NB4 (cell line): ENCODE measurements around the gene RABL6.
"Not testable (repeated sequence)": the region's sequence is repeated elsewhere in the genome, so short reads cannot be mapped to it uniquely, and the experiment has no call there.

ENCODE experiments used
- DNase-seq: peaks from one replicate; pipeline ENCODE4 v3.0.0; 2010; ENCODE audit warnings: low read depth
- H3K4me3 ChIP-seq: one replicate; pipeline ENCODE4 v1.5.1; 2011; ENCODE audit warnings: mild to moderate bottlenecking, low read depth, low read length, moderate library complexity
- CTCF ChIP-seq: IDR thresholded peaks from one replicate; pipeline ENCODE4 v1.5.1; 2012; ENCODE audit warnings: low read depth, low read length
- MYC ChIP-seq: IDR thresholded peaks from 2 replicates; pipeline ENCODE4 v1.6.1; 2011; ENCODE audit warnings: low read depth, low read length
- POLR2A ChIP-seq: IDR thresholded peaks from 2 replicates; pipeline ENCODE4 v1.6.1; 2011; ENCODE audit warnings: mild to moderate bottlenecking; ENCODE audit not compliant: insufficient read length; ENCODE audit errors: extremely low read depth
- TF ChIP-seq, protein P1 (sequence below): IDR thresholded peaks from 2 replicates; pipeline ENCODE4 v1.6.1; 2011; ENCODE audit warnings: low read depth, low read length

The RABL6 gene

GRCh38 chr9:136802321-136802720 lies 5.4 kb upstream of the RABL6 start:
- TF ChIP-seq CTCF: no peak
- TF ChIP-seq POLR2A: no peak
- no peak for TF ChIP-seq MYC
- TF ChIP-seq, protein P1, sequence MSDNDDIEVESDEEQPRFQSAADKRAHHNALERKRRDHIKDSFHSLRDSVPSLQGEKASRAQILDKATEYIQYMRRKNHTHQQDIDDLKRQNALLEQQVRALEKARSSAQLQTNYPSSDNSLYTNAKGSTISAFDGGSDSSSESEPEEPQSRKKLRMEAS: no peak
- no peak overlapping the region for H3K4me3 ChIP-seq
- DNase-seq: no peak

DNA sequence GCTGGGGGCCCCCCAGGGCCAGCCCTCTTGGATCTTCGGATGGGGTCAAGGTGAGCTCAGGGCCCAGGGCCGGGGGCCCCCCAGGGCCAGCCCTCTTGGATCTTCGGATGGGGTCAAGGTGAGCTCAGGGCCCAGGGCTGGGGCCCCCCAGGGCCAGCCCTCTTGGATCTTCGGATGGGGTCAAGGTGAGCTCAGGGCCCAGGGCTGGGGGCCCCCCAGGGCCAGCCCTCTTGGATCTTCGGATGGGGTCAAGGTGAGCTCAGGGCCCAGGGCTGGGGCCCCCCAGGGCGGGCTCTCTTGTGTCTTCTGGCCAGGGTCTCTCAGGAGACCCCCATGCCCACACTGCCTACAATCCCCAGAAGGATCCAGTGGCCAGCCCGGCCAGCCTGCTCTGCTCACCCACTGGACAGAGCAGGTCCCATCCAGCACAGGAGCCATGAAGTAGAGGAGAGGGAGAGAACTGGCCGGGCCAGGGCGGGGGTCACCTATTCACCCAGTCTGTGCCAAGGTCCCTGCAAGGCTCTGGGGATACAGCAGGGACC lies 4.7 kb upstream of the RABL6 start:
- DNase-seq, H3K4me3 ChIP-seq: not testable (repeated sequence)

DNA sequence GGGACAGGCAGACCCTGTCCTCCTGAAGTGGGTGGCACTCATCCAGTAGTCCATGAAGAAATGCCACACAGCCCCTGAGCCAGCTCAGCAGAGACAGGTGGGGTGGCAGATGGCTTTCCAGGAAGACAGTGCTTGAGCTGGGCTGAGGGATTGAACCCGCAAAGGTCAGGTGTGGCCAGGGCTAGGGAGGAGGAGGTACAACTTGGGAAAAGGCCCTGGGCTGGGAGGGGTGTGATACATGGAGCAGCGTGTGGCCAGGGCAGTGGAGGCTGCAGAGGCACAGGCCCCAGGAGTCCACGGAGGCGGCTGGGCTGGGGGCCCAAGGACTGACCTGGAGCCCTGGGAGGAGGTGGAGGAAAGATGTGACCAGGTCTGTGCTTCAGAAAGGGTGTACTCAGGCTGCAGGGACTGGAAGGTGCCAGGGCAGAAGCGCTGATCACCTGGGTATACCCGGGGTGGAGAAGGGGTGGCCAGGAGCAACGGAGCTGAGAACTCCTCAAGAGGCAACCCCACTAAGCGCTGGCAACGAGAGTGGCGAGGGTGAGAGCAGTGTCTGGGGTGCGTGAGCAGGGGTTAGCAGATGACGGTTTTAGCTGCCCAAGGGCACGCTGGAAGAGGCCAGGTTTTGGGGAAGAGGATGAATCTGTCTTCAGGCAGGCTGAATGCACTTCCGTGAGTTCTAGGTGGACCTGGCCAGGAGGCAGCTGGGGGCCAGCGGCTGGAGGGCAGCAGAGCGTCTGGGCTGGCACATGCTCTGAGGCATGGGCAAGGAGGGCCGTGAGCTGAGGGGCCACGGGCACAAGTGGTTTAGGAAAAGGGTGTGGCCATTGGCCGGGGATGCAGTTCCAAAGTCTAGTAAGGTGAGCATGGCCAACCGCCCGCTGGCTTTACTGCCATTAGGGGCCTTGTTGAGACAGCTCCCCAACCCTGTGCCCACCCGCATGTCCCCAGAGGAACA lies 3.9 kb upstream of the RABL6 start:
- TF ChIP-seq, protein P1: no peak
- TF ChIP-seq POLR2A (no peak), MYC (no peak), CTCF (no peak)
- no peak for DNase-seq
- no peak overlapping the region for H3K4me3 ChIP-seq

DNA sequence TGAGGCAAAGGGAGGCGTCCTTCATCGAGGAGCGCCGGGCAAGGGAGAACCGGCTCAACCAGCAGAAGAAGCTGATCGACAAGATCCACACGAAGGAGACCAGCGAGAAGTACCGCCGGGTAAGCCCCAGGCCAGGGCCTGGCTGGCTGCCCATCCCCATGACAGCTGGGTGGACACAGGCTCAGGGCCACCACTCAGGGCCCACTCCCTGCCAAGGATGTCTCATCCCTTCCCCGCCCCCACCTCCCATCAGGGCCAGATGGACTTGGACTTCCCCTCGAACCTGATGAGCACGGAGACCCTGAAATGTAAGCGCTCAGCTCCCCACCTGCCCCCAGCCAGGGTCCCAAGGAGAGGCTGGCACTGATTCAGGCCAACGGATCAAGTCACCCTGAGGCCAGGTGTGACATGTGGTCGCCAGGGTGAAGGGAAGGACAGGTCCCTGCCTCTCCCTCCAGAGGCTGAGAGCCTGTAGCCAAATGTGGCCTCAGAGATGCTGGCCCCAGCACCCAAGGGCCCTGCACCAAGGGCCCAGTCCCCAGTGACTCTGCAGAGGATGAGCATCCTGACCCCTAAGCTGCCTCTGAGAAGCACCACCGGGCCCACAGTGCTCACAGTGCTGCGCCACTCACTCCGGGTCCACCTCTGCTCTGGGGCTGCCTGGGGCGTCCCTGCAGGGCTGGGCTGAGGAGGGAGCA lies 3.1 kb upstream of the RABL6 start:
- no peak overlapping the region for H3K4me3 ChIP-seq
- TF ChIP-seq POLR2A (no peak), CTCF (no peak)
- TF ChIP-seq, protein P1: no peak
- DNase-seq: no peak

DNA sequence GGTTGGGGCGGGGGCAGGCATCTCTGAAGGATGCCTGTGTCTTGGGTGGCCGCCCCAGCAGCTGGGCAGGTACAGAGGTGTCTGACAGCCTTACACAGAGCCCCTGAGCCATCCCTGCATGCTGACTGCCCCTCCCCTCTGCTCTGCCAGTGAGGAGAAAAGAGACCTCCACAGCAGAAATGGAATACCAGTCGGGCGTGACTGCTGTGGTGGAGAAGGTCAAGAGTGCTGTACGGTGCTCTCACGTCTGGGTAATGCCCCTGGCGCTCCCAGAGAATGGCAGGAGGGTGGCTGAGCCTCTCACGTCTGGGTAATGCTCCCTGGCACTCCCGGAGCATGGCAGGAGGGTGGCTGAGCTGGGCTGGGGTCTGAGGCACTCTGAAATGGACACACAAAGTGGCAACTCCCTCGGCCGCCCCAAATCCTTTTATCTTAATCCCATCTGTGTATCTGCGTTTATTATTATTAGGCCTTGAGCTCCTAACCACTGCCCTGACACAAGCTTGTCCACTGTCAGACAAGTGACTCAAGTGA lies 2.5 kb upstream of the RABL6 start:
- no peak for DNase-seq
- no peak overlapping the region for H3K4me3 ChIP-seq
- TF ChIP-seq MYC: no peak
- TF ChIP-seq, protein P1: no peak
- TF ChIP-seq POLR2A: no peak
- TF ChIP-seq CTCF: no peak

GRCh38 chr9:136806067-136806466 lies 1.7 kb upstream of the RABL6 start:
- DNase-seq: no peak
- no peak overlapping the region for H3K4me3 ChIP-seq
- TF ChIP-seq, protein P1: no peak
- no peak for TF ChIP-seq CTCF
- TF ChIP-seq POLR2A: no peak
